CD4-positive, alpha-beta T cell treated with Interferon alpha-2 for 1 hour (primary cell): ENCODE results near the gene LRRC71.

Source experiments
- DNase-seq, 2 donors: peaks; one replicate each; pipeline ENCODE4 v3.0.0-alpha.2; 2020 to 2022

Gene LRRC71

DNA sequence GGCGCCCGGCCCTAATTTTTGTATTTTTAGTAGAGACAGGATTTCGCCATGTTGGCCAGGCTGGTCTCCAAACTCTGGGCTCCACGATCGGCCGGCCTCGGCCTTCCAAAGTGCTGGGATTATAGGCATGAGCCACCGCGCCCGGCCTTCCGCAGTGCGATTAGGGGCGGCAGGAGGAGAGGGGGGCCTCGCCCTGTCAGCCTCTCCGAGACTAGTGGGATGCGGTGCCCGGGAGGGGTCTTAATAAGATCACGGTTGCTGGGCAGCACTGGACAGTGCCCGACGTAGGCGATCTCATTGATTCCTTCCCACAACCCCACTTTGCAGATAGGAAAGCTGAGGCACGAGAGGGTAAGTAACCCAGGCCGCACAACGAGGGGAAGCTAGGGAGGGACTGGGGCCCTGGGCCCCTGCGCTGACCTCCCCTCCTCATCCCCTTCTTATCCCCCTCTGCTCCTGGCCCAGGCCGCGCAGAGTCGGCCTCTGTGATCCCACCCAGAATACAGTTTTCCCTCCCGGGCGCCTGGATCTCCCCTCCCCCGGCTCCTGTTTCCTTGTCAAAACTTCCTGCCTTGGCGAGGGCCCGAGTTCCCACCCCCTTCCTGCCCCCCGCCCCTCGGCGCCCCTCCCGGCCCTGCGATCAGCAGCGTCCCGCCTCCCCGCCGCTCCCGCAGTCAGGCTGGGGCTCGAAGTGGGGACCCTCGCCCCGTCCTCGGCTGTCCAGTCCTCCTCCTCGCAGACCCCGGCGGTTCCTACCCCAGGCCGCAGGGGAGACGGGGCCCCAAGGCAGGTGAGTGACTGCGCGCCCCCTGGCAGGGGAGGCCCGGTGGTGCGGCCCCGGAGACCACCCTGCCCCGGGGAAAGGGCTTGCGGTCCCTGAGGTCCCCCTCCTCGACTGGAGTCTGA lies 27.1 kb upstream of the LRRC71 start, which contains the start of gene PEAR1:
PEAR1 (plus strand) TSS at position 671 of the 906 bp plus-strand sequence. CDS start 10,209 bp downstream, outside the sequence.
- DNase-seq: no peak

GRCh38 chr1:156894001-156894400 lies 26.4 kb upstream of the LRRC71 start:
- no peak for DNase-seq

GRCh38 chr1:156894711-156895454 lies 25.5 kb upstream of the LRRC71 start:
- no peak for DNase-seq

DNA sequence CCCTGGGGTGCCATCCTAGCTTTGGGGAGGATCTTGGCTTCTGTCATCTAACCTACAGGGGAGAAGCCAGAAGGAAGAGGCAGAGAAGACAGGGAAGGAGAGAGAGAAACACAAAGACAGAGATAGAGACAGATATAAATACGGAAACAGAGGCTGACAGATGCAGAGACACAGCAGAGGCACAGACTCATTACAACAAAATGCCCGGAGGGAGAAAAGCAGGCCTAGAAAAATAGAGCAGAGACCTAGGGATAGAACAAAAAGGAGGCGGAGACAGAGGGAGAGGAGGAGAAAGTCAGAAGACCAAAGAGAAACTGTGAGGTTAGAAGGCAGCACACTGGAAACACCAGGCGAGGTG lies 25.0 kb upstream of the LRRC71 start:
- no peak for DNase-seq

DNA sequence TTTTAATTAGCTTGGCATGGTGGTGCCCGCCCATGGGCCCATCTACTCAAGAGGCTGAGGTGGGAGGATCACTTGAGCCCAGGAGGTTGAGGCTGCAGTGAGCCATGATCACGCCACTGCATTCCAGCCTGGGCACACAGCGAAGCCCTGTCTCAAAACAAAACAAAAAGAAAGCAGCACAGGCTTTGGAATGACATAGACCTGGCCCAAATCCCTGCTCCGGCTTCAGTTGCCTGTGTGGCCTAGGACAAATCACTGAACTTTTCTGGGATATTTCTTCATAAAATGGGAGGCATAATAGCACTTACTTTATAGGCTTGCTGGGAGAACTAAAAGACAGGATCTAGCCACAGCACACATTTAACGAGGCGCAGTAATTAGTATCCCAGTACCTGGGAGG lies 24.5 kb upstream of the LRRC71 start:
- DNase-seq: no peak

- DNase-seq: no peak
Observed at GRCh38 chr1:156896490-156897033, 23.9 kb upstream of the LRRC71 start.

DNA sequence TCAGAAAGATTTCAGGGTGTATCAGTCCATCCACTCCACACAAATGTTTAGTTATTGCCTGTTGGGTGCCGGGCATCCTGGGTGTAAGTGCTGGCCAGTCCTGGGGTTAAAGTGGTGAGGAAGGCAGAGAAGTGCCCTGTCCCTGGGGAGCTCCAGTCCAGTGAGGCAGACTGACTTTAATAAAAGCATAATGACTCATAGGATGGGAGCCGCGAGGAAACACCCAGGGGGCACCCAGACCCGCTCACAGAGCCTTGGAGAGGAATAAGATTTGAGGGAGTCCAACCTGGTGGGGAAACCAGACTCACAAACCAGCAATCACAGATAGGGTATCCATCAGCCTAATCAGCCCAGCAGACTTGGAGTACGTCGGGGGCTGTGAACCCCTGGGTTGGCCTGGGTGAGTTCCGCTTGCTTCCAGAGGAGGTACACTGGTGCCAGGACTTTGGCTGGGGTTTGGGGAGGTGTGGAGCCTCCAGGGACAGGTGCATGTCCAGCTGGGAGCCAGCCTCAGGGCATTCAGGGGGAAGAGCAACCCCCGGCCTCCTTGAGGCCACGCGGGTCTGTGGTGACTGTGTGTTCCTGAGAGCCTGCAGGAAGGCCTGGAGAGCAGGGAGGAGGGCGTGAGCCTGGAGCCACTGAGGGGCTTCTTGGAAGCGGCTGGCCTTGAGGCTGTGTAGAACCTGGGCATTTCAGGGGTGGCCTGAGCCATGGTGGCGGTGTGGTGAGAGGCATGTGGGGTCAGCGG lies 23.2 kb upstream of the LRRC71 start:
- no peak for DNase-seq

- no peak for DNase-seq
Observed at GRCh38 chr1:156898161-156898566, 22.3 kb upstream of the LRRC71 start.

DNA sequence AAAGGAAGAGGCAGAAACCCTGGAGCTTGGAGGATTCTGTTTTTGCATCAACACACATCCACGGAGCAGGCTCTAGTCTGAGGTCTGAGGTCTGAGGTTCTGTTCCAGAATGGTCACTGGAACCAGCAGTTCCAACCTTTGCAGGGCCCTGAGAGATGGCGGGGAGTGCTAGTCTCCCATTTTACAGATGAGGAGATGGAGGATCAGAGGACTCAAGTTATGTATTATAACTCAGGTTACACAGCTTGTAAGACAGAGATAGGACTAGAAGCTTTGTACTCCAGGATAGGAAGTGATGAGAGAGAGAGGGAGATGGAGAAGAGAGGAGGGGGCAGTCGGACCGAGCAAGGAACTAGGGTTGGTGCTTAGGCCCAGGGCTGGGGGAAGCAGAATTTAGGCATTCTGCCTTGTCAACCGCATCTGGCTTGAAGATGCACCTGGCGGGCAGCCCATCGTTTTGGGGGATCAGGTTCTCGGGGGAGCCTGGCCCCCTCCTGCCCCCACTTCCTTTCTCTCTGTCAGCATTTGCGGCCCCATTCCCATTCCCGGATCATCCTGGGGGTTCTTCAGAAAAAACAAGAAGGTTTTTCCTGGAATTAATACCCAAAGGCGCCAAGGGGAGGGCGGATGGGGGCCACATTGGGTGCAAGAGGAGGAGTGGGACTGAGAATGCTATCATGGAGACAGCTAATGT lies 21.3 kb upstream of the LRRC71 start:
- DNase-seq: no peak

- no peak for DNase-seq
Observed at GRCh38 chr1:156899956-156900718, 20.3 kb upstream of the LRRC71 start.

- no peak for DNase-seq
Observed at GRCh38 chr1:156900896-156901589, 19.4 kb upstream of the LRRC71 start.

- DNase-seq: no peak
Observed at GRCh38 chr1:156901590-156901900, 18.9 kb upstream of the LRRC71 start.

- DNase-seq: no peak
Observed at GRCh38 chr1:156901966-156902915, 18.2 kb upstream of the LRRC71 start.

DNA sequence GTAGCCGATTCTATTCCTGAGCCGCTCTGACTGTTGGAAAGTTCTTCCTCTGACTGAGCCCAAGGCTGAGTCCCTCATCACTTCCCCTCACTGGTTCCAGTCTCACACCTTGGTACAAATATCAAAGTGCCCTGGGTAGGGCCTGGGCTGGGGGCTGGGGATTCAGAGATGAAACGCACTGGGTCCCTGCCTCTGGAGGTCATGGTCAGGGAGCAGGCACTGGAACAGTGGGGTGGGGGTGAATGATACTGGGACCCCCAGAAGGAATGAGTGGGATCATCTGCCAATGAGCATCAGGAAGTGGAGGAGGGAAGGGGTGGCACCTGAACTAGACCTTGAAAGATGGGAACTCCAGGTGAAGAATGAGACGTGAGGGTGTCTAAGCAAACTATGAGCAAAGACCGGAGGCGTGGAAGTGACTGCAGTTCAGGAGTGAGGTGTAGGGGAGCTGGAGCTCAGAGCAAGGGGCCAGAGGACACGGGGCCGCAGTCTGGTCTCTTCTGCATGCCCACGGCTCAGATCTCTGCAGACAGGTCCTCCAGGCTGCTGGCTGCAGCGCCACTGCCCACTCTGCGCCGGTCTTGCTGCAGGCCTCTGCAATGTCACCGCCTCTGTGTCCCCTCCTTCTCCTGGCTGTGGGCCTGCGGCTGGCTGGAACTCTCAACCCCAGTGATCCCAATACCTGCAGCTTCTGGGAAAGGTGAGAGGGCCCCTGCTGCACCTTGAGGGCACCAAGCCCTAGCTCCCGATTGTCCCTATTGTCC lies 16.9 kb upstream of the LRRC71 start:
- DNase-seq: no peak

GRCh38 chr1:156904187-156904959 lies 16.1 kb upstream of the LRRC71 start:
- no peak for DNase-seq

- no peak for DNase-seq
Observed at GRCh38 chr1:156905176-156905575, 15.3 kb upstream of the LRRC71 start.

DNA sequence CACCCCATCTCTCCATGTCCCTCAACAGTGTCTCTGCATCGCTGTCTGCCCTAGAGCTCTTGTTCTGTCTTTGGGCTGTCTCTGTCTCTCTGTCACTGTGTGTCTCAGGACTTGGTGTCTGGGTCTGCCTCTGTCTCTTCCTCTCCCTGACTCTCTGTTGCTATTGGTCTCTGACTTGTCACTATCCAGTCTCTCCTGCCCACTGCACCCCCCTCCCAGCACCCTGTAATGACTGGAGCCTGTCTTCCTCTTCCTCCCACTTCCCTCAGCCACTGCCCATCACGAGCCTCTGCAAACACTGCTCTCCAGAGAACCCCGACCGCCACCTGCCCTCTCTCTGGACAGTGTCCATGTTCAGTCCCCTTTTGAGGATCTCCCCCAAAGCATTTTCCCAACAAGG lies 14.8 kb upstream of the LRRC71 start:
- DNase-seq: no peak

- no peak for DNase-seq
Observed at GRCh38 chr1:156906206-156906906, 14.1 kb upstream of the LRRC71 start.
